Hypothalamus (tissue), 51 donors: Measurements from ENCODE around the gene EXTL2.
"Not testable (repeated sequence)": the region's sequence is repeated elsewhere in the genome, so short reads cannot be mapped to it uniquely, and the experiment has no call there.

Source experiments
- DNase-seq, 51 donors: peaks; one replicate each; lab custom pipeline; 2025; lab: John Stamatoyannopoulos, UW

The EXTL2 gene, protein sequence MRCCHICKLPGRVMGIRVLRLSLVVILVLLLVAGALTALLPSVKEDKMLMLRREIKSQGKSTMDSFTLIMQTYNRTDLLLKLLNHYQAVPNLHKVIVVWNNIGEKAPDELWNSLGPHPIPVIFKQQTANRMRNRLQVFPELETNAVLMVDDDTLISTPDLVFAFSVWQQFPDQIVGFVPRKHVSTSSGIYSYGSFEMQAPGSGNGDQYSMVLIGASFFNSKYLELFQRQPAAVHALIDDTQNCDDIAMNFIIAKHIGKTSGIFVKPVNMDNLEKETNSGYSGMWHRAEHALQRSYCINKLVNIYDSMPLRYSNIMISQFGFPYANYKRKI

GRCh38 chr1:100894603-100895539 is at the start of gene EXTL2:
Gene EXTL2, minus strand, starts transcription at chr1:100894842. Its CDS starts 6,085 bp downstream, at chr1:100888757.
- peak; percentile 12 to 92 (median 78) for DNase-seq

- no peak for DNase-seq
Measured at GRCh38 chr1:100943533-100943932, 48.9 kb upstream of the EXTL2 start.

GRCh38 chr1:100942304-100943046 is 47.8 kb upstream of the EXTL2 start:
- DNase-seq, result no peak

DNA sequence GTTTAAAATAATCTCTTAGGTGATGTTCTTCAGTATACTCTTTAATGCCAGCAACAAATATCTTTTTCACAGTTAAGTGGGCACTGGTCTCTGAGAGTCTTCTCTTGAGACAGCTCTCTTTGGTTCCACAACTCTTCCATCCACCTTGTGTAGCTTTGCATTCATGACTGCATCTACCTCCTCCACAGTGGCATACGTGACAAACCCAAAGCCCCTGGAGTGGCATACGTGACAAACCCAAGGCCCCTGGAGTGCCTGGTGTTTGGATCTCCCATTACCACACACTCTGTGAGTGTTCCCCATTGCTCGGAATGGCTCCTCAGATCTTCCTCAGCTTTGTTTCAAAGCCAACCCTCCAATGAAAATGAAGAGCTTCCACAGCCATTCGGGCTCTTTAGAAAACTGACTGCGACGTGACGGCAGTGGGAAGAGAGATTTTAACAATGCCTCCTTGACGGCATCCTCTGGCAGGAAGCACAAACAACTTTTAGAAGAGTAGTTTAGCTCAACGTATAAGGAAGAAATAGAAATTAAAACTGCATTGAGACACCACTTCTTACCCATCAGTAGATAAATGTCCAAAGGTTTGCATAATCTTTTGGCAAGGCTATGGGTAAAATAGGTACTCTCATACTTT is 47.1 kb upstream of the EXTL2 start:
- DNase-seq, result no peak

DNA sequence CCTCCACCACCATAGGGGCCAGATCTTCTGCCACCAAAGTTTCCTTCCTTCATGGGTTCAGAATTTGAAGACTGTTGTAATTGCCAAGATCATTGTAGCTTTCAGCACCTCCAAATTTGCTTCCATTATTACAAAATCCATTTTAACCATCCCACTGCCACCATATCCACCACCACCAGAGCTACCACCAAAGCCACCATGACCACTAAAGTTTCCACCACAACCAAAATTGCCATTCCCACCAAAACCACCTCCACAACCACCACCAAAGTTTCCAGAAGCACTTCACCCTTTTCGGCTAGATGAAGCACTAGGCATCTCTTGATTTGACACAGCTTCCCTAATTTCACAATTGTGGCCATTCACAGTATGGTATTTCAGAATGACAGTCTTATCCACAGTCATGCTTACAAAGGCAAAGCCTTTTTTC is 46.5 kb upstream of the EXTL2 start:
- no peak for DNase-seq

DNA sequence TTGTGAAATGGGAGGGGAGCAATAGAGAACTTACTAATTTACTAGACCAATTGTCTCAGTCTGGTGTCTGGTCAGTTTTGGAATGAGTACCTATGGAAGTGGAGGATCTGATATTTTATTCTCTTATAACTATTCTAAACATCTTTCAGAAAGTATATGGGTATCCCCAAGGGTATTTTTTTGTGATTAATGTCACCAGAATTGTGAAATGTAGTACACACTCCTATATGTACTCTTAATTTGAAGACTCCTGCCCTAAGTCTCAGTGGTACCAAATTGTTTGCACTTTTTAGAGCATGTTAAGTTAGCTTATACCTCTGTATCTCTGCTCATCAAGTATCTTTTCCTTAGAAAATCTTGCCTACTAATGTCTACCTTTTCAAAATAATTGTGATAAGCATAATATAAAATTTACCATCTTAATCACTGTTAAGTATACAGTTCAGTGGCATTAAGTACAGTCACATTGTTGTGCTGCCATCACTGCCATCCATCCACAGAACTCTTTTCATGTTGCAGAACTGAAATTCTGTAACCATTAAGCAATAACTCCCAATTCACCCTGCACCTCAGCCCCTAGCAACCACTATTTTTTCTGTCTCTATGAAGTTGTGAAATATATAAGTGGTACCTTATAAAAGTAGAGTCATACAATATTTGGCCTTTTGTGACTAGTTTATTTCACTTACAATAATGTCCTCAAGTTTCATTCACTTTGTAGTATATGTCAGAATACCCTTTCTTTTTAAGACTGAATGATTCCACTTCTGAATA is 41.7 kb upstream of the EXTL2 start:
- DNase-seq, result no peak

- not testable (repeated sequence) for DNase-seq
Measured at GRCh38 chr1:100933555-100933954, 38.9 kb upstream of the EXTL2 start.

DNA sequence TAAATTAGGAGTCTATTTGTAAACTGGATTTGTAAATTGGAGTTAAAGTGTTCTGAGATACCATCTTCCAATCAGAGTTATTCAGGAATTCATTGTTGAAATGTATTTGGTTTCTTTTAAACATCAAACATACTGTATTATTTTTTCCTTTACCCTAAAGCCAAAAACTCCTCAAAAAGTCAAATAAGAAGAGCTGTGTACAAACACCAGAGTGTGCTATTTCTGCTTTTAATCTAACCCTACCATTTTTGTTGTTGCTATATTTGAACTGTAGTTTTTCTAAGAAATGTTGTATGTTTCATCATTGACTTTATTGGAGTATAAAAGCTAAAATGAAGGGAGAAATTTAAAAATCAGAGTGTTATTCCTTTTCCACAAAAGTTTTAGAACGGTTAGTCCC is 37.1 kb upstream of the EXTL2 start:
- DNase-seq, result no peak

GRCh38 chr1:100930494-100930893 is 35.9 kb upstream of the EXTL2 start:
- DNase-seq, result no peak

- no peak for DNase-seq
Measured at GRCh38 chr1:100928128-100928527, 33.5 kb upstream of the EXTL2 start.

- no peak for DNase-seq
Measured at GRCh38 chr1:100927276-100927675, 32.6 kb upstream of the EXTL2 start.

DNA sequence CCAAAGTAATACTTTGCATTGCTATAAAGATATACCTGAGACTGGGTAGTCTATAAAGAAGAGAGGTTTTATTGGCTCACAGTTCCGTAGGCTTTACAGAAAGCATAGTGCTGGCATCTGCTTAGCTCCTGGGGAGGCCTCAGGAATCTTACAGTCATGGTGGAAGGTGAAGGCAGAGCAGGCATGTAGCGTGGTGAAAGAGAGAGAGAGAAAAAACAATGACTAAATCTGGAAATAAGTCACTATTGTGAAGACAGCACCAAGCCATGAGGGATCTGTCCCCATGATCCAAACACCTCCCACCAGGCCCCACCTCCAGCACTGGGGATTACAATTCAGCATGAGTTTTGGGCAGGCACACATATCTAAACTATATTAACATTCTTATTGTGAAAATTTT is 31.6 kb upstream of the EXTL2 start:
- DNase-seq, result no peak

- DNase-seq, result no peak
Measured at GRCh38 chr1:100924991-100925390, 30.3 kb upstream of the EXTL2 start.

- DNase-seq, result no peak
Measured at GRCh38 chr1:100924212-100924611, 29.6 kb upstream of the EXTL2 start.

GRCh38 chr1:100921110-100921706 is 26.6 kb upstream of the EXTL2 start:
- peak in 1 of 51 donors; percentile 28 for DNase-seq

DNA sequence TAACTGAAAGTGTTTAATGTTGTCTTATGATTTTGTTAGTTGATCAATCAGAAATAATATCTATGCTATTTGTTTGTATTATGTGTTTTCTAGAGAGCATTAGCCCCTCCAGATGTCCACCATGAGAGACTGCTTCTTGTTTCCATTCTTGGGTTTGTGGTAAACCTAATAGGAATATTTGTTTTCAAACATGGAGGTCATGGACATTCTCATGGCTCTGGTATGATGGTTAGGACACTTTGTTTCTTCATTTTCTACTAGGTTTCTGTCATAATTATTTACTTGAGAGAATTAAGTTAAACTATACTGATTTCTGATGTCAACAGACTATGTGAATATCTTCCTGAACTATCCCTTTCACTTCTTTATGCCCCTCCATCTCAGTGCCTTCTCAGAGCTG is 17.4 kb upstream of the EXTL2 start:
- DNase-seq, result no peak

- DNase-seq, result no peak
Measured at GRCh38 chr1:100909018-100909417, 14.4 kb upstream of the EXTL2 start.

DNA sequence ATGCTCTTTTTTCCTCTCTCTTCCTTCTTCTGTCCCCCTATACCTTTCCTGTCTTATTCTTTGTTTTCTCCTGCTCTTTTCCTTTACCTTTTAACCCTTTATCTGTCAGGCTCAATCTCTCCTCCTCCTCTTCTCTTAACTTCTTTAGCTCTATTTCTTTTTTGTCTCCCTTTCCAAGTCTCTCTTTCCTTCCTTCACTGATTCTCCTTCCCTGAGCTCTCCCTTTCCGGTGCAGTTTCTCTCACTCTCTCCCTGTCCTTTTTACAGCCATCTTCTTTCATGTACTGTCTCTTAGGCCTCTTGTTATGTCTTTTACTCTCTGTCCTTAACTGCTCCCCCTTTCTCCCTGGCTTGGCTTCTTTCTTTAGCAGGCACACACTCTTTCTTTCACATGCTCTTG is 13.2 kb upstream of the EXTL2 start:
- no peak for DNase-seq

- no peak for DNase-seq
Measured at GRCh38 chr1:100905181-100905580, 10.5 kb upstream of the EXTL2 start.
